HS-5 (cell line): ENCODE data around the gene MAP3K2.
"Not testable (repeated sequence)": the region's sequence is repeated elsewhere in the genome, so short reads cannot be mapped to it uniquely, and the experiment has no call there.

ENCODE experiments used
- DNase-seq: peaks from one replicate; pipeline ENCODE4 v3.0.0-alpha.2; 2012; ENCODE audit warnings: low read depth

The MAP3K2 gene

GRCh38 chr2:127421116-127421800, 33.5 kb upstream of the MAP3K2 start:
- DNase-seq = no peak

GRCh38 chr2:127420039-127420864, 32.5 kb upstream of the MAP3K2 start:
- DNase-seq = no peak

DNA sequence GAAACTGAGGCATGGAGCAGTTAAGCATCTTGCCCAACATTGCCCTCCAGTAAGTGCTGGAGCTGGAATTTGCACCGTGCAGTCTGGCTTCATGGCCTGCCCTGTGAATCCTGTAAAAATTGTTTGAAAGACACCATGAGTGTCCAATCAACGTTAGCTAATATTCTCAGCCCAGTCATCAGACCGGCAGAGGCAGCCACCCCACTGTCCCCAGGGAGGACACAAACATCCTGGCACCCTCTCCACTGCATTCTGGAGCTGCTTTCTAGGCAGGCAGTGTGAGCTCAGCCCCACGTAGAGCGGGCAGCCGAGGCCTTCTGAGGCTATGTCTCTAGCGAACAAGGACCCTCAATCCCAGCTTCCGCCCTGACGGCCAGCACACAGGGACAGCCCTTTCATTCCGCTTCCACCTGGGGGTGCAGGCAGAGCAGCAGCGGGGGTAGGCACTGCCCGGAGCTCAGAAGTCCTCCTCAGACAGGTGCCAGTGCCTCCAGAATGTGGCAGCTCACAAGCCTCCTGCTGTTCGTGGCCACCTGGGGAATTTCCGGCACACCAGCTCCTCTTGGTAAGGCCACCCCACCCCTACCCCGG, 31.8 kb upstream of the MAP3K2 start:
- no peak for DNase-seq

GRCh38 chr2:127419112-127419430, 31.3 kb upstream of the MAP3K2 start:
- no peak for DNase-seq

DNA sequence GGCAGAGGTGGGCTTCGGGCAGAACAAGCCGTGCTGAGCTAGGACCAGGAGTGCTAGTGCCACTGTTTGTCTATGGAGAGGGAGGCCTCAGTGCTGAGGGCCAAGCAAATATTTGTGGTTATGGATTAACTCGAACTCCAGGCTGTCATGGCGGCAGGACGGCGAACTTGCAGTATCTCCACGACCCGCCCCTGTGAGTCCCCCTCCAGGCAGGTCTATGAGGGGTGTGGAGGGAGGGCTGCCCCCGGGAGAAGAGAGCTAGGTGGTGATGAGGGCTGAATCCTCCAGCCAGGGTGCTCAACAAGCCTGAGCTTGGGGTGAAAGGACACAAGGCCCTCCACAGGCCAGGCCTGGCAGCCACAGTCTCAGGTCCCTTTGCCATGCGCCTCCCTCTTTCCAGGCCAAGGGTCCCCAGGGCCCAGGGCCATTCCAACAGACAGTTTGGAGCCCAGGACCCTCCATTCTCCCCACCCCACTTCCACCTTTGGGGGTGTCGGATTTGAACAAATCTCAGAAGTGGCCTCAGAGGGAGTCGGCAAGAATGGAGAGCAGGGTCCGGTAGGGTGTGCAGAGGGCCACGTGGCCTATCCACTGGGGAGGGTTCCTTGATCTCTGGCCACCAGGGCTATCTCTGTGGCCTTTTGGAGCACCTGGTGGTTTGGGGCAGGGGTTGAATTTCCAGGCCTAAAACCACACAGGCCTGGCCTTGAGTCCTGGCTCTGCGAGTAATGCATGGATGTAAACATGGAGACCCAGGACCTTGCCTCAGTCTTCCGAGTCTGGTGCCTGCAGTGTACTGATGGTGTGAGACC, 30.7 kb upstream of the MAP3K2 start, which contains the start of gene PROC:
Gene PROC (plus strand): TSS at position 128 of the 812 bp plus-strand sequence. CDS start 1,516 bp downstream, outside the sequence.
- no peak for DNase-seq

GRCh38 chr2:127417406-127417805, 29.6 kb upstream of the MAP3K2 start:
- no peak for DNase-seq

GRCh38 chr2:127416506-127417001, 28.8 kb upstream of the MAP3K2 start:
- DNase-seq = no peak

GRCh38 chr2:127415593-127416505, 28.1 kb upstream of the MAP3K2 start:
- no peak for DNase-seq

GRCh38 chr2:127414638-127415592, 27.1 kb upstream of the MAP3K2 start:
- DNase-seq = no peak

DNA sequence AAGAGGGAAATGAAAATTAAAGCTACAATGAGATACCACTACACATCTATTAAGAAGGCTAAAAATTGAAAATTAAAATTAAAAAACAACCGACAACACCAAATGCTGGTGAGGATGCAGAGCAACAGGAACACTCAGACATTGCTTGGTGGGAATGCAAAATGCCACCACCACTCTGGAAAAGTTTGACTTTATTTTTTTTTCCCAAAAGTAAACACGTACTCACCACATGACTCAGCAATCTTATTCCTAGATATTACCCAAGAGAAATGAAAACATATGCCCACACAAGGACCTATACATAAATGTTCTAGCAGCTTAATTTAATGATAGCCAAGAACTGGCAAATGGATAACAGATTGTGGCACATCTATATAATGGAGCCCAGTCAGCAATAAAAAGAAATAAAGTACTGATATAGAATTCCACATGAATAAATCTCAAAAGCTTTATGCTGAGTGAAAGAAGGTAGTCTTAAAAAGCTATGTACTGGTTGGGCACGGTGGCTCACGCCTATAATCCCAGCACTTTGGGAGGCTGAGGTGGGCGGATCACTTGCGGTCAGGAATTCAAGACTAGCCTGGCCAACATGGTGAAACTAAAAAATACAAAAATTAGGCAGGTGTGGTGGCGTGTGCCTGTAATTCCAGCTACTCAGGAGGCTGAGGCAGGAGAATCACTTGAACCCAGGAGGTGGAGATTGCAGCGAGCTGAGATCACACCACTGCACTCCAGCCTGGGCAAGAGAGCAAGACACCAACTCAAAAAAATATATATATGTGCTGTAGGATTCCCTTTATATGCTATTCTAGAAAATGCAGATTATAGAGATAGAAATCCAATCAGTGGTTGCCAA, 26.2 kb upstream of the MAP3K2 start:
- peak; percentile 40 for DNase-seq

GRCh38 chr2:127413200-127413599, 25.4 kb upstream of the MAP3K2 start:
- DNase-seq = no peak

GRCh38 chr2:127411653-127412369, 24.0 kb upstream of the MAP3K2 start:
- DNase-seq = no peak

DNA sequence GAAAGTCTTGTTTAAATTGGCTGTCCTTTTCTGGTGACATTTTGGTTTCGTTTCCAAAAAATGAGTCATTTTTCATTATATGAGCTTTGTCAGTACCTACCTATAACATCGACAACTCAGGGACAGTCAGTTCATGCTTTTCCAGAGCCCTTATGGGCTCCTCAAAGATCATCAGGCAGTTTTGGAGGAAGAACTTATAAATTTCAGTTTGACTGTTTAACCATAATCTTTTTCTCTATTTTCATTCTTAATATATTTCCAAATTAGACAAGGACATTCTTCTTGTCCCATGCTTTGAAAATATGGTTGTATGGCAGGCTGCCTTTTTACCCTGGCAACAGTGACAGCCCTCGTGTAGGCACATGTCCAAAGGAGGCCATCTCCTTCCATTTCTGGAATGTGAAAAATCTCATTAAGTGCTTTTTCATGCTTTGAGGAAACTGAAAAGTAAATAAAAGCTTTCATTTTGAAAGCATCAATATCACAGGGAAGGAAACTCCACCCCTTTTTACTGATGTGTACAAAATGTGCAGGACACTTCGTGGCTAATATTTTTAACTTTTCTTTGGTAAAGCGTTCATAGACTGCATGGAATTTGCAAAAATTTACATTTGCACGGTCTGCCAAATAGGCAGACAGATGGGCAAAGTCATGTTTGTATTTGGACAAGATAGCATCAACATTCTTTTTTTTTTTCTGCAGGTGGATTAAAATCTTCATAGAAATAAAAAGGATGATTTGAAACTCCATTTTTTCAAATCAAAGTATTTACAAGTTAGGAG, 23.3 kb upstream of the MAP3K2 start:
- no peak for DNase-seq

- DNase-seq = not testable (repeated sequence)
Measured at GRCh38 chr2:127409716-127410115, 21.9 kb upstream of the MAP3K2 start.

GRCh38 chr2:127408807-127409099, 21.0 kb upstream of the MAP3K2 start:
- DNase-seq = no peak

GRCh38 chr2:127408004-127408806, 20.4 kb upstream of the MAP3K2 start:
- no peak for DNase-seq

DNA sequence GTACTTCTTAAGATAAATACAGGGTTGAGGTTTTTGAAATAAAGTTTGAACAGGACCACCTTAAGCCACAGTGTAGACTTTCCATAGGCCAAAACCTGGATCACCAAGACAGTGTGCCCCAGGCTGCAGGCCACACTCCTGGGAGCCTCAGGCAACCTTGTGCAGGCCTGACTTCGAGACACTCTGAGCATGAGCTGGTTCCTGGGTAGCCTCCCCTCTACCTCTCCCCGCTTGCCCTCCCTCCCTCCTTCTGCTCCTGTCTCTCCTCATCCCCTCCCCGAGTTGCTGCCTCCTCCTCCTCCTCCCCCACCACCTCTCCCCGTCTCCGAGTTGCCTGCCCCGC, 19.9 kb upstream of the MAP3K2 start:
- no peak for DNase-seq
